ENCODE data around the gene HMCN2. TPM values are rescaled to one million over a fixed set of nuclear protein-coding genes. Genes with fewer than 3 reads are reported as not detected.

The HMCN2 gene
- total RNA-seq, 1 experiment from 2014 or later = 5.6 TPM

DNA sequence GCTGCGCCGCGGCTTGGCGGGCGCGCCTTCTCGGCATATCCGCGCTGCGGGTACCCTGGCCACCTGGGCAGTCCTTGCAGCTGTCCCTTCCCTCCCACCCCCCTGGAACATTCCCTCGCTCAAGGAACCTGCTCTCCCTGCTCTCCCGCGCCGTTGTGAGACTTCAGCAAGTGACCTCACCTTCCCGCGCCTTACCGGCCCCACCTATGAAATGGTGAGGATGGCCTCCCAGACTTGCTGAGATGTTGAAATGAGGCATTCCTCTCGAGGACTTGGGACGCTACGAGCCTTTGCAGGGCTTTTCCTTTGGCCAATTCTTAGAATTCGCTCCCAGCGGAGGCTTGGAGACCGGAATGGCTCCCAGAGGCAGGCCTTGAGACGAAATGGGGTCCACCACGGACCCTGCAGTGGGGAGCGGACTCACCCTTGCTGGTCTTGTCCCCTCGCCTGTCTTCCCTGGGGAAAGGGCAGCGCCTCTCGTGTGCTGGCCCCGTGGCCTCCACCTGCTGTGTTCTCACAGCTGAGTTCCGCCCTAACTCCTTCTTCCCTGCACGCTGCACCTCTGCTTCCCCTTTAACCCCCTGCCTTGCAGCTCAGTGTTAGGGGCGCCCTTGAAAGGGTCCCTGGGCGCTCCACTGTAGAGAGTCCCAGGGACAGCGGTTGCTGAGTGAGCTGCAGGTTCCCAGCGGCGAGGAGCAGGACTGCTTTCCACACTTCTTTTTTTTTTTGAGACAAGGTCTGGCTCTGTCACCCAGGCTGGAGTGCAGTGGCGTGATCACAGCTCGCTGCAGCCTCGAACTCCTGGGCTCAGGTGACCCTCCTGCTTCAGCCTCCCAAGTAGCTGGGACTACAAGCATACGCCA lies 907 bp downstream of the HMCN2 start:
- Mint-ChIP-seq H3K36me3 (no peaks in the 10 kb centered on the region), H3K27me3 (ENCODE audit: low read depth) (peaks cover 34% of the 10 kb centered on the region), H3K9me3 (no peaks in the 10 kb centered on the region), H3K4me1 (peaks cover 57% of the 10 kb centered on the region), H3K4me3 (peak overlapping the region; percentile 75), H3K27ac (no peak overlapping the region)
- peak; percentile 12 for ATAC-seq
- DNase-seq (ENCODE audit: low spot score) = peak; percentile 52
- CTCF ChIA-PET = interaction anchor here (1.1 to 3.6 kb wide), 5 partner anchors 24 to 77 kb away, joined by 3 to 13 read pairs (median 5); no protein-coding TSS in a partner anchor
- POLR2A ChIA-PET = no interaction called here
- TF ChIP-seq, protein P1, sequence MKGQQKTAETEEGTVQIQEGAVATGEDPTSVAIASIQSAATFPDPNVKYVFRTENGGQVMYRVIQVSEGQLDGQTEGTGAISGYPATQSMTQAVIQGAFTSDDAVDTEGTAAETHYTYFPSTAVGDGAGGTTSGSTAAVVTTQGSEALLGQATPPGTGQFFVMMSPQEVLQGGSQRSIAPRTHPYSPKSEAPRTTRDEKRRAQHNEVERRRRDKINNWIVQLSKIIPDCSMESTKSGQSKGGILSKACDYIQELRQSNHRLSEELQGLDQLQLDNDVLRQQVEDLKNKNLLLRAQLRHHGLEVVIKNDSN (CRISPR knock-in tag; IDR thresholded peaks at IDR 0.05) = no peak
- no peak for TF ChIP-seq ATF1 (CRISPR knock-in tag; IDR thresholded peaks at IDR 0.05)
- TF ChIP-seq, protein P2, sequence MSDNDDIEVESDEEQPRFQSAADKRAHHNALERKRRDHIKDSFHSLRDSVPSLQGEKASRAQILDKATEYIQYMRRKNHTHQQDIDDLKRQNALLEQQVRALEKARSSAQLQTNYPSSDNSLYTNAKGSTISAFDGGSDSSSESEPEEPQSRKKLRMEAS (CRISPR knock-in tag; IDR thresholded peaks at IDR 0.05) = peak; percentile 30; the same call in 1 of the 2 replicates
- TF ChIP-seq, protein P3, sequence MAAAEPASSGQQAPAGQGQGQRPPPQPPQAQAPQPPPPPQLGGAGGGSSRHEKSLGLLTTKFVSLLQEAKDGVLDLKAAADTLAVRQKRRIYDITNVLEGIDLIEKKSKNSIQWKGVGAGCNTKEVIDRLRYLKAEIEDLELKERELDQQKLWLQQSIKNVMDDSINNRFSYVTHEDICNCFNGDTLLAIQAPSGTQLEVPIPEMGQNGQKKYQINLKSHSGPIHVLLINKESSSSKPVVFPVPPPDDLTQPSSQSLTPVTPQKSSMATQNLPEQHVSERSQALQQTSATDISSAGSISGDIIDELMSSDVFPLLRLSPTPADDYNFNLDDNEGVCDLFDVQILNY (CRISPR knock-in tag; IDR thresholded peaks at IDR 0.05) = 0 out of 2 replicates have a peak, but pooled peaks have one; percentile 30
- TF ChIP-seq, protein P4, sequence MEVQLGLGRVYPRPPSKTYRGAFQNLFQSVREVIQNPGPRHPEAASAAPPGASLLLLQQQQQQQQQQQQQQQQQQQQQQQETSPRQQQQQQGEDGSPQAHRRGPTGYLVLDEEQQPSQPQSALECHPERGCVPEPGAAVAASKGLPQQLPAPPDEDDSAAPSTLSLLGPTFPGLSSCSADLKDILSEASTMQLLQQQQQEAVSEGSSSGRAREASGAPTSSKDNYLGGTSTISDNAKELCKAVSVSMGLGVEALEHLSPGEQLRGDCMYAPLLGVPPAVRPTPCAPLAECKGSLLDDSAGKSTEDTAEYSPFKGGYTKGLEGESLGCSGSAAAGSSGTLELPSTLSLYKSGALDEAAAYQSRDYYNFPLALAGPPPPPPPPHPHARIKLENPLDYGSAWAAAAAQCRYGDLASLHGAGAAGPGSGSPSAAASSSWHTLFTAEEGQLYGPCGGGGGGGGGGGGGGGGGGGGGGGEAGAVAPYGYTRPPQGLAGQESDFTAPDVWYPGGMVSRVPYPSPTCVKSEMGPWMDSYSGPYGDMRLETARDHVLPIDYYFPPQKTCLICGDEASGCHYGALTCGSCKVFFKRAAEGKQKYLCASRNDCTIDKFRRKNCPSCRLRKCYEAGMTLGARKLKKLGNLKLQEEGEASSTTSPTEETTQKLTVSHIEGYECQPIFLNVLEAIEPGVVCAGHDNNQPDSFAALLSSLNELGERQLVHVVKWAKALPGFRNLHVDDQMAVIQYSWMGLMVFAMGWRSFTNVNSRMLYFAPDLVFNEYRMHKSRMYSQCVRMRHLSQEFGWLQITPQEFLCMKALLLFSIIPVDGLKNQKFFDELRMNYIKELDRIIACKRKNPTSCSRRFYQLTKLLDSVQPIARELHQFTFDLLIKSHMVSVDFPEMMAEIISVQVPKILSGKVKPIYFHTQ (CRISPR knock-in tag; IDR thresholded peaks at IDR 0.05) = no peak
- TF ChIP-seq, protein P5, sequence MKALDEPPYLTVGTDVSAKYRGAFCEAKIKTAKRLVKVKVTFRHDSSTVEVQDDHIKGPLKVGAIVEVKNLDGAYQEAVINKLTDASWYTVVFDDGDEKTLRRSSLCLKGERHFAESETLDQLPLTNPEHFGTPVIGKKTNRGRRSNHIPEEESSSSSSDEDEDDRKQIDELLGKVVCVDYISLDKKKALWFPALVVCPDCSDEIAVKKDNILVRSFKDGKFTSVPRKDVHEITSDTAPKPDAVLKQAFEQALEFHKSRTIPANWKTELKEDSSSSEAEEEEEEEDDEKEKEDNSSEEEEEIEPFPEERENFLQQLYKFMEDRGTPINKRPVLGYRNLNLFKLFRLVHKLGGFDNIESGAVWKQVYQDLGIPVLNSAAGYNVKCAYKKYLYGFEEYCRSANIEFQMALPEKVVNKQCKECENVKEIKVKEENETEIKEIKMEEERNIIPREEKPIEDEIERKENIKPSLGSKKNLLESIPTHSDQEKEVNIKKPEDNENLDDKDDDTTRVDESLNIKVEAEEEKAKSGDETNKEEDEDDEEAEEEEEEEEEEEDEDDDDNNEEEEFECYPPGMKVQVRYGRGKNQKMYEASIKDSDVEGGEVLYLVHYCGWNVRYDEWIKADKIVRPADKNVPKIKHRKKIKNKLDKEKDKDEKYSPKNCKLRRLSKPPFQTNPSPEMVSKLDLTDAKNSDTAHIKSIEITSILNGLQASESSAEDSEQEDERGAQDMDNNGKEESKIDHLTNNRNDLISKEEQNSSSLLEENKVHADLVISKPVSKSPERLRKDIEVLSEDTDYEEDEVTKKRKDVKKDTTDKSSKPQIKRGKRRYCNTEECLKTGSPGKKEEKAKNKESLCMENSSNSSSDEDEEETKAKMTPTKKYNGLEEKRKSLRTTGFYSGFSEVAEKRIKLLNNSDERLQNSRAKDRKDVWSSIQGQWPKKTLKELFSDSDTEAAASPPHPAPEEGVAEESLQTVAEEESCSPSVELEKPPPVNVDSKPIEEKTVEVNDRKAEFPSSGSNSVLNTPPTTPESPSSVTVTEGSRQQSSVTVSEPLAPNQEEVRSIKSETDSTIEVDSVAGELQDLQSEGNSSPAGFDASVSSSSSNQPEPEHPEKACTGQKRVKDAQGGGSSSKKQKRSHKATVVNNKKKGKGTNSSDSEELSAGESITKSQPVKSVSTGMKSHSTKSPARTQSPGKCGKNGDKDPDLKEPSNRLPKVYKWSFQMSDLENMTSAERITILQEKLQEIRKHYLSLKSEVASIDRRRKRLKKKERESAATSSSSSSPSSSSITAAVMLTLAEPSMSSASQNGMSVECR (CRISPR knock-in tag; IDR thresholded peaks at IDR 0.05; ENCODE audit: borderline replicate concordance) = peak; percentile 4; the same call in 1 of the 2 replicates
- no peak for TF ChIP-seq ZNF416 (CRISPR knock-in tag; IDR thresholded peaks at IDR 0.05)
- no peak for TF ChIP-seq GABPB1 (CRISPR knock-in tag; IDR thresholded peaks at IDR 0.05)
- TF ChIP-seq SP1 (CRISPR knock-in tag; conservative IDR thresholded peaks at IDR 0.05) = 0 out of 2 replicates have a peak, but pooled peaks have one; percentile 13
- TF ChIP-seq JUN (CRISPR knock-in tag; IDR thresholded peaks at IDR 0.05) = no peak
- TF ChIP-seq, protein P6, sequence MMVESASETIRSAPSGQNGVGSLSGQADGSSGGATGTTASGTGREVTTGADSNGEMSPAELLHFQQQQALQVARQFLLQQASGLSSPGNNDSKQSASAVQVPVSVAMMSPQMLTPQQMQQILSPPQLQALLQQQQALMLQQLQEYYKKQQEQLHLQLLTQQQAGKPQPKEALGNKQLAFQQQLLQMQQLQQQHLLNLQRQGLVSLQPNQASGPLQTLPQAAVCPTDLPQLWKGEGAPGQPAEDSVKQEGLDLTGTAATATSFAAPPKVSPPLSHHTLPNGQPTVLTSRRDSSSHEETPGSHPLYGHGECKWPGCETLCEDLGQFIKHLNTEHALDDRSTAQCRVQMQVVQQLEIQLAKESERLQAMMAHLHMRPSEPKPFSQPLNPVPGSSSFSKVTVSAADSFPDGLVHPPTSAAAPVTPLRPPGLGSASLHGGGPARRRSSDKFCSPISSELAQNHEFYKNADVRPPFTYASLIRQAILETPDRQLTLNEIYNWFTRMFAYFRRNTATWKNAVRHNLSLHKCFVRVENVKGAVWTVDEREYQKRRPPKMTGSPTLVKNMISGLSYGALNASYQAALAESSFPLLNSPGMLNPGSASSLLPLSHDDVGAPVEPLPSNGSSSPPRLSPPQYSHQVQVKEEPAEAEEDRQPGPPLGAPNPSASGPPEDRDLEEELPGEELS (CRISPR knock-in tag; IDR thresholded peaks at IDR 0.05) = 0 out of 2 replicates have a peak, but pooled peaks have one; percentile 1
- TF ChIP-seq, protein P7, sequence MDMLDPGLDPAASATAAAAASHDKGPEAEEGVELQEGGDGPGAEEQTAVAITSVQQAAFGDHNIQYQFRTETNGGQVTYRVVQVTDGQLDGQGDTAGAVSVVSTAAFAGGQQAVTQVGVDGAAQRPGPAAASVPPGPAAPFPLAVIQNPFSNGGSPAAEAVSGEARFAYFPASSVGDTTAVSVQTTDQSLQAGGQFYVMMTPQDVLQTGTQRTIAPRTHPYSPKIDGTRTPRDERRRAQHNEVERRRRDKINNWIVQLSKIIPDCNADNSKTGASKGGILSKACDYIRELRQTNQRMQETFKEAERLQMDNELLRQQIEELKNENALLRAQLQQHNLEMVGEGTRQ (CRISPR knock-in tag; IDR thresholded peaks at IDR 0.05) = 0 out of 2 replicates have a peak, but pooled peaks have one; percentile 0
- no peak for TF ChIP-seq PRRX2 (CRISPR knock-in tag; IDR thresholded peaks at IDR 0.05)
- TF ChIP-seq GRHL2 (CRISPR knock-in tag; IDR thresholded peaks at IDR 0.05; ENCODE audit: insufficient replicate concordance, severe bottlenecking) = no peak
- TF ChIP-seq NFATC4 (CRISPR knock-in tag; IDR thresholded peaks at IDR 0.05) = no peak
- TF ChIP-seq OVOL2 (CRISPR knock-in tag; IDR thresholded peaks at IDR 0.05; ENCODE audit: borderline replicate concordance) = no peak

Measured in WTC11 (cell line).